HG02943 (cell line): ENCODE data around the gene ACAP3.

Experiments used
- ATAC-seq: cut with Tn5 transposase; IDR thresholded peaks from one replicate; pipeline ENCODE4 v1.9.1; 2021; ENCODE audit warnings: mild to moderate bottlenecking, low read depth, moderate library complexity; ENCODE audit not compliant: unreplicated experiment

Gene ACAP3

DNA sequence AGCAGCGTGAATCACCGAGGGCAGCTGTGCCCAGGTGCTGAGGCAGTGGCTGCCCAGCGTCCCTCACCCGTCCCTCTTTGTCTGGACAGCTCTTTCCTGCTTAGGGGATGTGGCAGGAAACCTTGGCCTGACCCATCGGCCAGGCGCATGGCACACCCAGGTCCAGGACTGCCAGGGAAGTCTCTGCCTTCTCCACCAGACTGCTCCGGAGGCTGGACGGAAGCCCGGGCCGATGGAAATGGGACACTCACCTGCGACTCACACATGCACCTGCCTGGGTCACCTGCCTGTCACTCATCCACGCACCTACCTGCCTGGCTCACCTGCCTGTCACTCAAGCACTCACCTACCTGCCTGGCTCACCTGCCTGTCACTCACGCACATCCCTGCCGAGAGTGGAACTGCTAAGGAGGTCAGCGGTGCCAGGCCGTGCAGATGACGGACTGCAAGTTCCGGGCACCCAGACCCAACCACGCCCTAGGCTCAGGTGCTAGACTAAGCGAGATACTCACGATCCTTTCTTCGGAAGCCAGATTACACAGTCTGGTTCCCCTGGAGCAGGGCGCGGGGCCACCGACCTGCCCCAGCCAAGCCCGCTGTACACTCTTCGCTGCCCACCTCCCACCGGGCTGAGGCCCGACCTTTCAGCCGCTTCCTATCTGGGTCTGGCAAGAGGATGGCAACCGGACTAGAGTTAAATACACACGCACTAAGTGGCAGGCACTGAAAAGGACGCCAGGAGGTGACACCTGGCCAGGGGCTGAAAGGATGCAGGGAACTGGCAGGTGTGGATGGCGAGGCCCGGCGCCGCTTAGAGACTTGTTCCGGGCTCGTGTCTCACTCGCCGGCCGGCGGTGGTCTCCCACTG lies 35.2 kb downstream of the ACAP3 start:
- ATAC-seq: no peak

GRCh38 chr1:1270813-1271212 lies 36.9 kb downstream of the ACAP3 start:
- no peak for ATAC-seq

DNA sequence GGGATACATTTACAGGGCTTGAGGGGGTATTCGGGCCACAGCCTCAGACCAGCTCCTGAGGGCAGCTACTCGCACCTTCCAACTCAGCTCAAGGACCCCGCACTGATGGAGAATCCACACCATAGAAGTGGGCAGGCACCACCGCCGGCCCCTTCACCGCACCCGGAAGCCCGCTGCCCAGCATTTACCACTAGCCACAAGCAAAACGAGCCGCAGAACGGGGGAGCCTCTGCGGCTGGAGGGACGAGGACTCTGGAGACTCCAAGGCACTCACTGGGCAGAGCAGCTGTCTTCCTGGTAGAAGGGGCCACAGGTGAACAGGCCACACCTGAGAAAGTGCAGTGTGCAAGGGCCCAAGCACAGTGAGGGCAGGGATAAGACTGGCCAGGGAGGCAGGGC lies 39.4 kb downstream of the ACAP3 start:
- no peak for ATAC-seq

DNA sequence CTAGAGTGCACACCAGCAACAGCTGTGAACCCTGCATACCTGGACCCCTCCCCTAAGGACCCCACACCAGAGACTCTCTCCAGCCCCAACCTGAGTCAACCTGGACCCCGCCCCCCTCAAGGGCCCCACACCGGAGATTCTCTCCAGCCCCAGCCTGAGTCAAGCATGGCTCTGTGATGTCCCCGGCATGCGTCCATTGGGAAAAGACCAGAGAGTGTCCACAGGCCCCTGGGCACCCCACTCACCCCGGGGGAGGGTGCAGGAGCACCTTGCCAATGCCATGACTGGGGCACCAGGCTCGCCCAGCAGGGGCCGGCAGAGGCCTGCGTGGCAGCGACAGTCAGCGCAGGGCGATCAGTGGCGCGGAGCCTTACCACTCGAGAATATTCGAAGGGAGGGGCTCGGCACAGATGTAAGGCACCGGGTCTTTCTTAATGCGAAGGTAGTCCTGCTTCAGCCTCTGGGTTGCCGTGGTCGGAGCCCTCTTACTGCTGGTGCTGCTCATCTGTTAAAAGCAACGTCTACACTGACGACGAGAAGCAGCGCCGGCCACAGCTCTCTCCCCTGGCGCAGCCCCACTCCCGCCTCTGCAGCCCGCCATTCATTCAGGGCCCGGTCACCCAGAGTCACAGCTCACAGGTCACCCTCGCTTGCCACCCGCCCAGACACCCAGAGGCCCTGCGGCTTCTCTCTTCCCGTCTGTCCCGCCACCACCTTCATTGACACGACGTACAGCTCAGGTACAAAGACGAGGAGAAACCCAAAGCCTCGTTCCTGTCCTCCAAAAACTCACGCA lies 40.0 kb downstream of the ACAP3 start:
- no peak for ATAC-seq

- ATAC-seq: no peak
Observed at GRCh38 chr1:1264868-1265272, 42.9 kb downstream of the ACAP3 start.

GRCh38 chr1:1264026-1264425 lies 43.7 kb downstream of the ACAP3 start:
- ATAC-seq: no peak

DNA sequence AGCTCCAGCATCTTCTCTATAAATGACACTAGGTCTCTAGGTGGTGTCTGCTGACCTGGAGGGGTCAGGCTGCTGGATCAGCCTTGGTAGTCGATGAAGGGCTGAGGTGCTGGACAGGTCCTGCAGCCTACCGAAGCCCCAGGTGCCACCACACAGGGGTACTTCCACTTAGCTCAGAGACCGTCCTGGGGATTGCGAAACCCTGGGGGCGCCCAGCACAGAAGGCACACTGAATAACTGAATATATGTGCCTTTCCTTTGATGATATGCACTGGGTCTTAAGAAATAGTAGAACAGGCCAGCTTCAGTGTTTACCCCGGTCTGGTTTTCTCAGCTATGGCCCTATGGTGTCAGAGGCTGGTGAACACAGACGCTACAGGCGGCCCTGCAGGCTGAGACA lies 45.0 kb downstream of the ACAP3 start:
- no peak for ATAC-seq

DNA sequence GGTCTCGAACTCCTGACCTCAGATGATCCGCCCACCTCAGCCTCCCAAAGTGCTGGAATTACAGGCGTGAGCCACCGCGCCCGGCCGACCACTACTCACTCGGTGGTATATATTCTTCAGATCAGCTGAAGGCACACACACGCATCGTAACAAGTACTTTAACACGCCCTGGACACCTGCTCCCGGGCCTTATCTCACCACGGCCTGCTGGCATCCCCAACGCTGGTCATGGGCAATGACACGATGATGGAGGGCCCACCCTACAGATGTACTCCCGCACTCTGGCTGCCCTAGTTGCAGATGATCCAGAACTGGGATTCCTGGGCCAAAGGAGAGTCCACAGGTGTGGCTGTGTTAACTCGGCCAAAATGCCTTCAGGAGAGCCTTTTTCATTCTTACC lies 45.7 kb downstream of the ACAP3 start:
- ATAC-seq: no peak

GRCh38 chr1:1260843-1261560 lies 46.7 kb downstream of the ACAP3 start:
- no peak for ATAC-seq

GRCh38 chr1:1259951-1260600 lies 47.7 kb downstream of the ACAP3 start:
- no peak for ATAC-seq

DNA sequence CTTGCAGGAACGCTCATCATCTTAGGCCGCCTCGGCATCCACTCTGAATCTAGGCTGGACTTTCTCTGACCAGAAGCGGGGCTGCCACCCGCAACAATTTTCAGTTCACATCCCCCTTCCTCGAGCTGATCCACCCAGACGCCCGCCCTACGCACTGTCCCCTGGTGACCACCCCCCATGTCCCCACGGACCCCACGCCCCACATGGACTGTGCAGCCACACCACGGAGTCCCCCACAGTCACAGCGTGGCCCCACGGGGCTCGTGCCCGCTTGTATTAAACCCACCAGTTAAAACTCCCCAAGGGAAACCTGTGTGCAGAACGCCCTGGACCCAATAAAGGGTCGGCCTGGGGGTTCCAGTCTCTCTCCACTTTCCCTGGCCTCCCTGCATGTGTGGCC lies 48.2 kb downstream of the ACAP3 start:
- ATAC-seq: no peak

- ATAC-seq: no peak
Observed at GRCh38 chr1:1259119-1259488, 48.6 kb downstream of the ACAP3 start.

DNA sequence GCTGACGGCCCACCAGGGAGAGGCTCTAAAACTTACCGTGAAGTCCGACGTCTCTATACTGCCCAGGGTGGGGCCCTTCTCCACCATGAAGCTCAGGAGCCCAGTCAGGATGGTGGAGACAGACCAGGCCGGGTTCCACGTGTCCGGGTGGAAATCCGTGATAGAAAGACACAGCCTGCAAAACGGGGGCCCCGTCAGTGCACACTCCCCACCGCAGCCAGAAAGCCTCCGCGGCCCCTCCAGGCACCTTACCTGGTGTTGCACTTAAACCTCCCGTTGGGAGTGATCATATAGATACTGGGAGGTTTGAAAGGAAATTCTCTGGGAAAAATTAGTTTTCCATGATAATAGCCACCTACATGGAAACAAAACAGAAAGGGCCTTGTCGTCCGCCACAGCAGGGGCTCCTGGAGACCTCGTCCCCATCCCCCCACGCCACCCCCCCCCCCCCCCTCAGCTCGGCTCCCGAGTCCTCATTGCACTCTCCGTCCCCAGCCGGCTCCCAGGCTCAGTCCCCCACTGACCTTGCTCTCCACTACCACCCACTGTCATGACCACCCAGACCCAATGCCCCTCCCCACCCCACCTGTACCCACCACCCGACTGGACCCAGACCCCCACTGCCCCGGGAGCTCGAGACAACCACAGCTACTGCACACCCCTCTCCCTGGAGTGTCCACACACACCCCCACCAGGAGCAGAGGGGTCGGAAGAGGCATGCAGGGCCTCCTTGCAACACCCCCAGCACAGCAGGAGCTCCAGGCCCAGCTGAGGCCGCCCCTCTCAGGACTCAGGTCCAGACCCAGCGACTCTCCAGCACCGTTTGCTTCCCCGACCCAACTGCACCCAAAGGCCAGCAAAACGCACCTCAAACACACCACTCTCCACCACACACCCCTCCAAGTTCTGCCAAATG lies 50.5 kb downstream of the ACAP3 start:
- no peak for ATAC-seq

DNA sequence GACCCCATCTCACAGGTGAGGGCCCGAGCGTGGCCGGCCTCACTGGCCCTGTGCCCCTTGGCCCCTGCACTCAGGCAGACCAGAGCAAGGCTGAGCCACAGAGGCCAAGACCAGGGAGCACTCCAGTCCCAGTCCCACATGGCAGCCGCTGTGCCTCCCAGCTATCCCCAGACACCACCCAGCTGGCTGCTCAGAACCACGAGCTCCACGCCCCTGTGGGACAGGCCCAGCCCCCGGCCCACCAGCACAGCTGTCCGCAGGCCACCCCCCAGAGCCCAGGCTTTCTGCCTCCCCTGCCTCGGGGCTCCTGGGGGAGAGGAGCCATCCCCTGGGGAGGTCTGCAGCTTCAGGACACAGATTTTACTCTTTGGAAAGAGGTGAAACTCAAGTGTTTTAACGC lies 52.1 kb downstream of the ACAP3 start:
- no peak for ATAC-seq

DNA sequence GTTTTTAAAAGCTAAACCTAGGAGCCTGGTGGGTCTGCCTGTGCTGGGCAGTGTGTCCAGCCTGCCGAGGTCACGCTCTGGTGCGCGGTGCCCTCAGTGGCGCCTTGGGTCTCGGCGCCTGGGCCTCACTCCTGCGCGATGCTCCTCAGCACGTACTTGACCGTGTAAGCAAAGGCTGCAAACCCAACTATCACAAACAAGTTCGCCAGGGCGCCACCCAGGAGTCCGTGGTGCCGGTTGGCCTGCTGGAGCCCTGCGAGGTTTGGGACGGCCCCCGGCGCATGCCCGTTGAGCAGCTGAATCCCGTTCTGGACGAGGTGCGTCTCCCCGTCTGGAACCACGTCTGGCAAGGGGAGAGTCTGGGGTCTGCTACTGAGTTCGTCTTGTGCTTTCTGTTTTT lies 52.7 kb downstream of the ACAP3 start:
- ATAC-seq: no peak

DNA sequence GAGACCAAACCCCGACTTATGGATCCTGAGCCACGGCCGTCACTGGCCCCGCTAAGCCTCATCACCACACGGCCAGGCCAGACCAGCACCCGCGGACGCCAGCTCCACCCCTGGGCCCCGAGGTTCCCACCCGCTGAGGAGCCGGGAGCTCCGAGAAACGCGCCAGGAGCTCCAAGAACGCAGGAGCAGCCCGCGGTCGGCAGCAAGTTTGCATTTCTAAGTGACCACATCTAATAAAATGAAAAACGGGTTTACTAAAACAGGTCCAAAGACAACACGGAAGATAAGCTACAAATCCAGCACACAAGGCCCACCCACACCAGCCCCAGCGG lies 53.1 kb downstream of the ACAP3 start:
- no peak for ATAC-seq

- no peak for ATAC-seq
Observed at GRCh38 chr1:1253972-1254666, 53.6 kb downstream of the ACAP3 start.

DNA sequence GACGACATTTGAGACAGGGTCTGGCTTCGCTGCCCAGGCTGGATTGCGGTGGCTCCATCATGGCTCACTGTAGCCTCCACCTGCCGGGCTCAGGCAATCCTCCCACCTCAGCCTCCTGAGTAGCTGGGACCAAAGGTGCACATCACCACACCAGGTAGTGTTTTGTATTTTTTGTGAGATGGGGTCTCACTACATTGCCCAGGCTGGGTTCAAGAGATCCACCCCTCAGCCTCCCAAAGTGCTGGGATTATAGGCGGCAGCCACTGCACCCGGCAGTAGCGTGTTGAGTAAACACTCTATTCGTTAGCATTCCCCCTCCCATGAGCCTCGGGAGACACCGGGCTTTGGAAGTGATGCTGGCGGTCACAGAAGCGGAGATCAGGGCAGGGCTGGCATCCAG lies 54.4 kb downstream of the ACAP3 start:
- no peak for ATAC-seq

- ATAC-seq: no peak
Observed at GRCh38 chr1:1250786-1251284, 56.9 kb downstream of the ACAP3 start.
